H9 (cell line): Measurements from ENCODE around the gene RPUSD2. TPM values are rescaled to one million over a fixed set of nuclear protein-coding genes. Genes with fewer than 3 reads are reported as not detected.
A peak's percentile ranks its signal among the peaks of the same experiment; 100 is the strongest.

Experiments
- DNase-seq: peaks from one replicate; pipeline ENCODE4 v3.0.0-alpha.2; 2017
- H2AFZ ChIP-seq: one replicate; pipeline ENCODE4 v1.6.1; 2013; ENCODE audit warnings: mild to moderate bottlenecking, low read length, control low read depth, moderate library complexity
- H2AK5ac ChIP-seq: 2 replicates; pipeline ENCODE4 v1.6.1; 2013; ENCODE audit warnings: low read length, control low read depth, mixed read lengths; ENCODE audit not compliant: insufficient read length
- H2BK120ac ChIP-seq: one replicate; pipeline ENCODE4 v1.6.1; 2013; ENCODE audit warnings: low read depth, mild to moderate bottlenecking, low read length, control low read depth, inconsistent platforms; ENCODE audit not compliant: poor library complexity, severe bottlenecking
- H2BK12ac ChIP-seq: 2 replicates; pipeline ENCODE4 v1.6.1; 2013; ENCODE audit warnings: low read length, control low read depth, mixed read lengths, low read depth; ENCODE audit not compliant: insufficient read length
- H2BK15ac ChIP-seq: 2 replicates; pipeline ENCODE4 v1.6.1; 2013; ENCODE audit warnings: low read depth, low read length, control low read depth
- H2BK20ac ChIP-seq: one replicate; pipeline ENCODE4 v1.6.1; 2013; ENCODE audit warnings: low read depth, mild to moderate bottlenecking, low read length, control low read depth, inconsistent platforms; ENCODE audit not compliant: poor library complexity, severe bottlenecking
- H2BK5ac ChIP-seq: 2 replicates; pipeline ENCODE4 v1.6.1; 2013; ENCODE audit warnings: low read length, control low read depth, mixed read lengths; ENCODE audit not compliant: insufficient read length
- H3K14ac ChIP-seq: 2 replicates; pipeline ENCODE4 v1.6.1; 2013; ENCODE audit warnings: low read length, control low read depth; ENCODE audit not compliant: insufficient read depth
- H3K18ac ChIP-seq: 2 replicates; pipeline ENCODE4 v1.6.1; 2013; ENCODE audit warnings: low read depth, mild to moderate bottlenecking, mixed read lengths, low read length, control low read depth; ENCODE audit not compliant: insufficient read length
- H3K23ac ChIP-seq: 2 replicates; pipeline ENCODE4 v1.6.1; 2013; ENCODE audit warnings: low read length, control low read depth, mixed read lengths, low read depth; ENCODE audit not compliant: insufficient read length
- H3K23me2 ChIP-seq: 2 replicates; pipeline ENCODE4 v1.6.1; 2013; ENCODE audit warnings: low read depth, mild to moderate bottlenecking, mixed read lengths, low read length, control low read depth; ENCODE audit not compliant: insufficient read length, poor library complexity, severe bottlenecking
- H3K27ac ChIP-seq: 2 replicates; pipeline ENCODE4 v1.5.1; 2013; ENCODE audit warnings: low read length, control low read depth, mixed read lengths, low read depth; ENCODE audit not compliant: insufficient read length
- H3K27me3 ChIP-seq: 2 replicates; pipeline ENCODE4 v1.6.1; 2013; ENCODE audit warnings: low read length, control low read depth, inconsistent platforms; ENCODE audit not compliant: insufficient read depth
- H3K4ac ChIP-seq: 2 replicates; pipeline ENCODE4 v1.6.1; 2013; ENCODE audit warnings: low read depth, mild to moderate bottlenecking, control low read depth, inconsistent platforms, low read length, moderate library complexity
- H3K4me1 ChIP-seq: 2 replicates; pipeline ENCODE4 v1.6.1; 2013; ENCODE audit warnings: low read length, control low read depth, inconsistent platforms; ENCODE audit not compliant: insufficient read depth
- H3K4me2 ChIP-seq: 2 replicates; pipeline ENCODE4 v1.6.1; 2013; ENCODE audit warnings: low read length, control low read depth, mixed read lengths; ENCODE audit not compliant: insufficient read length, insufficient read depth
- H3K56ac ChIP-seq: 2 replicates; pipeline ENCODE4 v1.6.1; 2013; ENCODE audit warnings: low read depth, mild to moderate bottlenecking, mixed read lengths, low read length, control low read depth; ENCODE audit not compliant: insufficient read length
- H3K79me1 ChIP-seq: 2 replicates; pipeline ENCODE4 v1.6.1; 2013; ENCODE audit warnings: low read depth, mild to moderate bottlenecking, moderate library complexity, low read length, control low read depth, inconsistent platforms; ENCODE audit not compliant: insufficient read depth, poor library complexity, severe bottlenecking
- H3K79me2 ChIP-seq: 2 replicates; pipeline ENCODE4 v1.6.1; 2013; ENCODE audit warnings: low read length, control low read depth, inconsistent platforms; ENCODE audit not compliant: insufficient read depth
- H3K9ac ChIP-seq: 2 replicates; pipeline ENCODE4 v1.6.1; 2013; ENCODE audit warnings: low read length, control low read depth, mixed read lengths; ENCODE audit not compliant: insufficient read length; ENCODE audit errors: extremely low read depth
- H3K9me3 ChIP-seq: one replicate; pipeline ENCODE4 v1.6.1; 2013; ENCODE audit warnings: low read depth, low read length, inconsistent platforms; ENCODE audit not compliant: control insufficient read depth
- H3T11ph ChIP-seq: one replicate; pipeline ENCODE4 v1.6.1; 2013; ENCODE audit warnings: mild to moderate bottlenecking, low read length, control low read depth, inconsistent platforms
- H4K20me1 ChIP-seq: one replicate; pipeline ENCODE4 v1.6.1; 2013; ENCODE audit not compliant: control insufficient read depth, insufficient read length, insufficient read depth
- H4K5ac ChIP-seq: 2 replicates; pipeline ENCODE4 v1.6.1; 2013; ENCODE audit warnings: low read depth, mild to moderate bottlenecking, mixed read lengths, low read length, control low read depth; ENCODE audit not compliant: insufficient read length
- H4K8ac ChIP-seq: replicated peaks from 2 replicates; pipeline ENCODE4 v1.6.1; 2013; ENCODE audit warnings: low read length, control low read depth, mixed read lengths, low read depth; ENCODE audit not compliant: insufficient read length
- H4K91ac ChIP-seq: 2 replicates; pipeline ENCODE4 v1.6.1; 2013; ENCODE audit warnings: low read depth, mild to moderate bottlenecking, moderate library complexity, mixed read lengths, low read length, control low read depth; ENCODE audit not compliant: insufficient read length
- H3K27ac Mint-ChIP-seq, 3 experiments: 2 replicates in 2 of 3; 3 replicates in 1 of 3; pipeline ENCODE4 v1.8.0; 2020 to 2021; ENCODE audit warnings: mixed read lengths in 3 of 3, mild to moderate bottlenecking in 1 of 3, moderate library complexity in 1 of 3
- H3K27me3 Mint-ChIP-seq: 2 replicates; pipeline ENCODE4 v1.8.0; 2021; ENCODE audit warnings: low read depth, mild to moderate bottlenecking, moderate library complexity, mixed read lengths
- H3K36me3 Mint-ChIP-seq, 3 experiments: 2 replicates in 2 of 3; 3 replicates in 1 of 3; pipeline ENCODE4 v1.8.0; 2020 to 2021; ENCODE audit warnings: low read depth in 3 of 3, mixed read lengths in 3 of 3; ENCODE audit not compliant: insufficient read depth in 1 of 3
- H3K4me1 Mint-ChIP-seq, 2 experiments: 2 replicates each; pipeline ENCODE4 v1.8.0; 2020; ENCODE audit warnings: mixed read lengths in 2 of 2
- H3K4me3 Mint-ChIP-seq, 2 experiments: 2 replicates in 1 of 2; 3 replicates in 1 of 2; pipeline ENCODE4 v1.8.0; 2020 to 2021; ENCODE audit warnings: mild to moderate bottlenecking in 2 of 2, mixed read lengths in 2 of 2, moderate library complexity in 1 of 2
- H3K9me3 Mint-ChIP-seq, 2 experiments: 2 replicates in 1 of 2; 3 replicates in 1 of 2; pipeline ENCODE4 v1.8.0; 2020; ENCODE audit warnings: mild to moderate bottlenecking in 2 of 2, mixed read lengths in 2 of 2, moderate library complexity in 1 of 2
- WGBS: extraction: QIAGEN DNeasy Blood & Tissue Kit; methylation state at CpG from one replicate; pipeline ENCODE4 v1.1.7; 2013; ENCODE audit warnings: missing lambda C conversion rate, low lambda C conversion rate, mixed read lengths; ENCODE audit not compliant: insufficient read length; ENCODE audit errors: extremely low coverage; 5-methylcytosine and 5-hydroxymethylcytosine counted together
- total RNA-seq: library from RNA; stranded (reverse); gene quantifications from 2 replicates; pipeline ENCODE4 v1.2.1, GENCODE V29; 2021
- TF ChIP-seq, protein P1 (sequence below): fragments of 200-600 bp; sonication (generic); conservative IDR thresholded peaks from 3 replicates; pipeline ENCODE4 v1.8.0; 2021; ENCODE audit warnings: antibody characterized with exemption, mild to moderate bottlenecking

The RPUSD2 gene
- total RNA-seq, 1 experiment from 2014 or later: 25.7 TPM

DNA sequence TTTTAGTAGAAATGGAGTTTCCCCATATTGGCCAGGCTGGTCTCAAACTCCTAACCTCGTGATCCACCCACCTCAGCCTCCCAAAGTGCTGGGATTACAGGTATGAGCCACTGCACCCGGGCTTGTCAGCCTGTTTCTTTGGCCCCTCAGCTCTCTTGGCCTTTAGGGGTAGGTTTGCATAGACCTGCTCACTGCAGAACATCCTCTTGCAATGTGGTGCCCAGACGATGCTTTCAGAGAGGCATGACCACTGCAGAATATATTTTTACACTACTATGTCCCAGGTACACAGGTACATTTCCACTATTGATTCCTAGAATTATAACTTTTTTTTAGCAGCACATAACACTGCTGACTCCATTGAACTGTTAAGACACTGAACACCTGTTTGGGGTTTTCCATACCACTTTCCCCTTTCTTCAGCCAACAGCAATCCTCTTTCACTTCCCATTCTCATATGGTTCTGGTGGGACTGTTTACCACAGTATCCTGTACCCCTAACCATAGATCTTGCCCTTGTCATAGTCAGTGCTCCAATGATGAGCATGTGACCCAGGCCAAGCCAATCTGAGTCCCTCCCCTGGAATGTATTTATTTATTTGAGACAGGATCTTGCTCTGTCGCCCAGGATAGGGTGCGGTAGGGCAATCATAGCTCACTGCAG is 25.3 kb upstream of the RPUSD2 start:
- Histone ChIP-seq H3K56ac (no peak overlapping the region), H3T11ph (no peak overlapping the region), H3K79me2 (no peaks in the 10 kb centered on the region), H3K27ac (no peak overlapping the region), H4K20me1 (no peaks in the 10 kb centered on the region), H3K79me1 (no peaks in the 10 kb centered on the region), H3K4ac (no peak overlapping the region), H2BK20ac (no peak overlapping the region), H3K14ac (no peak overlapping the region), H2BK5ac (no peak overlapping the region), H3K23me2 (no peaks in the 10 kb centered on the region), H3K4me2 (no peak overlapping the region), H3K23ac (no peak overlapping the region), H2AFZ (no peak overlapping the region), H4K91ac (no peak overlapping the region), H3K18ac (no peak overlapping the region), H3K4me1 (no peaks in the 10 kb centered on the region), H2BK12ac (no peak overlapping the region), H2AK5ac (no peak overlapping the region), H3K9me3 (no peaks in the 10 kb centered on the region), H2BK15ac (no peak overlapping the region), H2BK120ac (no peak overlapping the region), H4K5ac (no peak overlapping the region), H4K8ac (no peak overlapping the region), H3K9ac (no peak overlapping the region), H3K27me3 (no peaks in the 10 kb centered on the region)
- TF ChIP-seq, protein P1, sequence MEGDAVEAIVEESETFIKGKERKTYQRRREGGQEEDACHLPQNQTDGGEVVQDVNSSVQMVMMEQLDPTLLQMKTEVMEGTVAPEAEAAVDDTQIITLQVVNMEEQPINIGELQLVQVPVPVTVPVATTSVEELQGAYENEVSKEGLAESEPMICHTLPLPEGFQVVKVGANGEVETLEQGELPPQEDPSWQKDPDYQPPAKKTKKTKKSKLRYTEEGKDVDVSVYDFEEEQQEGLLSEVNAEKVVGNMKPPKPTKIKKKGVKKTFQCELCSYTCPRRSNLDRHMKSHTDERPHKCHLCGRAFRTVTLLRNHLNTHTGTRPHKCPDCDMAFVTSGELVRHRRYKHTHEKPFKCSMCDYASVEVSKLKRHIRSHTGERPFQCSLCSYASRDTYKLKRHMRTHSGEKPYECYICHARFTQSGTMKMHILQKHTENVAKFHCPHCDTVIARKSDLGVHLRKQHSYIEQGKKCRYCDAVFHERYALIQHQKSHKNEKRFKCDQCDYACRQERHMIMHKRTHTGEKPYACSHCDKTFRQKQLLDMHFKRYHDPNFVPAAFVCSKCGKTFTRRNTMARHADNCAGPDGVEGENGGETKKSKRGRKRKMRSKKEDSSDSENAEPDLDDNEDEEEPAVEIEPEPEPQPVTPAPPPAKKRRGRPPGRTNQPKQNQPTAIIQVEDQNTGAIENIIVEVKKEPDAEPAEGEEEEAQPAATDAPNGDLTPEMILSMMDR: no peak
- Mint-ChIP-seq H3K27ac (peak overlapping the region in 1 of 3 experiments; percentile 10; a peak in 1 of 7 replicates), H3K4me1 (peaks cover 0 to 3% of the 10 kb centered on the region in 2 experiments; a peak in 2 of 4 replicates), H3K27me3 (no peaks in the 10 kb centered on the region), H3K36me3 (no peaks in the 10 kb centered on the region; a peak in 1 of 7 replicates), H3K4me3 (no peak overlapping the region), H3K9me3 (no peaks in the 10 kb centered on the region)
- no peak for DNase-seq
- no CpG with 5 or more reads among the region's 5 CpGs for WGBS
